GM18909 (cell line): Measurements from ENCODE around the gene EIF2S3.
"Not testable (repeated sequence)": the region's sequence is repeated elsewhere in the genome, so short reads cannot be mapped to it uniquely, and the experiment has no call there.

Source experiments
- ATAC-seq: cut with Tn5 transposase; IDR thresholded peaks from one replicate; pipeline ENCODE4 v1.9.1; 2021; ENCODE audit warnings: mild to moderate bottlenecking; ENCODE audit not compliant: unreplicated experiment, poor library complexity

The EIF2S3 gene

GRCh38 chrX:24046060-24046459 lies 8.7 kb upstream of the EIF2S3 start:
- not testable (repeated sequence) for ATAC-seq

- not testable (repeated sequence) for ATAC-seq
Measured at GRCh38 chrX:24049643-24050042, 5.1 kb upstream of the EIF2S3 start.

GRCh38 chrX:24050522-24051318 lies 4.0 kb upstream of the EIF2S3 start:
- not testable (repeated sequence) for ATAC-seq

GRCh38 chrX:24055043-24055356 lies 244 bp downstream of the EIF2S3 start:
- ATAC-seq = peak; percentile 18

- no peak for ATAC-seq
Measured at GRCh38 chrX:24063488-24063887, 8.7 kb downstream of the EIF2S3 start.

- no peak for ATAC-seq
Measured at GRCh38 chrX:24069877-24070276, 15.1 kb downstream of the EIF2S3 start.

GRCh38 chrX:24079411-24079810 lies 24.7 kb downstream of the EIF2S3 start:
- ATAC-seq = no peak

GRCh38 chrX:24080245-24080644 lies 25.5 kb downstream of the EIF2S3 start:
- ATAC-seq = not testable (repeated sequence)

GRCh38 chrX:24080704-24081103 lies 25.9 kb downstream of the EIF2S3 start:
- ATAC-seq = no peak

- ATAC-seq = peak; percentile 66
Measured at GRCh38 chrX:24081661-24082154, 27.0 kb downstream of the EIF2S3 start.

- no peak for ATAC-seq
Measured at GRCh38 chrX:24082447-24082846, 27.7 kb downstream of the EIF2S3 start.

- no peak for ATAC-seq
Measured at GRCh38 chrX:24085101-24085500, 30.3 kb downstream of the EIF2S3 start.

GRCh38 chrX:24090300-24091200 lies 35.8 kb downstream of the EIF2S3 start:
- ATAC-seq = no peak

- ATAC-seq = no peak
Measured at GRCh38 chrX:24093746-24094145, 39.0 kb downstream of the EIF2S3 start.

- ATAC-seq = no peak
Measured at GRCh38 chrX:24097741-24098260, 43.0 kb downstream of the EIF2S3 start.

GRCh38 chrX:24098932-24099331 lies 44.2 kb downstream of the EIF2S3 start:
- no peak for ATAC-seq

GRCh38 chrX:24099394-24099793 lies 44.6 kb downstream of the EIF2S3 start:
- no peak for ATAC-seq

- no peak for ATAC-seq
Measured at GRCh38 chrX:24100713-24101112, 46.0 kb downstream of the EIF2S3 start.

- ATAC-seq = no peak
Measured at GRCh38 chrX:24110069-24110468, 55.3 kb downstream of the EIF2S3 start.

- ATAC-seq = no peak
Measured at GRCh38 chrX:24113181-24113580, 58.4 kb downstream of the EIF2S3 start.

- ATAC-seq = no peak
Measured at GRCh38 chrX:24117258-24117657, 62.5 kb downstream of the EIF2S3 start.
